Measurements from ENCODE around the gene RASSF8.

RASSF8 gene

GRCh38 chr12:25958428-25959070, at the start of gene RASSF8:
TSS of gene RASSF8 (plus strand) at chr12:25958682. CDS start at chr12:26055344, 96,662 bp downstream.
- peak in 1 of 2 donors; percentile 8 for DNase-seq

- no peak for DNase-seq
These were observed 43.9 kb upstream of the RASSF8 start for GRCh38 chr12:25914551-25914950.

- no peak for DNase-seq
These were observed 33.9 kb upstream of the RASSF8 start for GRCh38 chr12:25924491-25925001.

GRCh38 chr12:25925064-25925463, 33.4 kb upstream of the RASSF8 start:
- DNase-seq, result no peak

- no peak for DNase-seq
These were observed 31.9 kb upstream of the RASSF8 start for GRCh38 chr12:25926536-25926935.

GRCh38 chr12:25929142-25929541, 29.3 kb upstream of the RASSF8 start:
- DNase-seq, result no peak

- DNase-seq, result no peak
These were observed 25.5 kb upstream of the RASSF8 start for GRCh38 chr12:25932971-25933370.

- no peak for DNase-seq
These were observed 24.0 kb upstream of the RASSF8 start for GRCh38 chr12:25934456-25934855.

GRCh38 chr12:25935355-25936144, 22.9 kb upstream of the RASSF8 start:
- no peak for DNase-seq

- DNase-seq, result no peak
These were observed 21.4 kb upstream of the RASSF8 start for GRCh38 chr12:25937096-25937495.

- DNase-seq, result no peak
These were observed 19.9 kb upstream of the RASSF8 start for GRCh38 chr12:25938581-25938980.

GRCh38 chr12:25939606-25940005, 18.9 kb upstream of the RASSF8 start:
- no peak for DNase-seq

- DNase-seq, result no peak
These were observed 17.6 kb upstream of the RASSF8 start for GRCh38 chr12:25940886-25941285.

- no peak for DNase-seq
These were observed 15.8 kb upstream of the RASSF8 start for GRCh38 chr12:25942709-25943108.

- no peak for DNase-seq
These were observed 14.5 kb upstream of the RASSF8 start for GRCh38 chr12:25943940-25944339.

GRCh38 chr12:25949343-25949742, 9.1 kb upstream of the RASSF8 start:
- no peak for DNase-seq

- no peak for DNase-seq
These were observed 8.0 kb upstream of the RASSF8 start for GRCh38 chr12:25950329-25951115.

- no peak for DNase-seq
These were observed 572 bp upstream of the RASSF8 start for GRCh38 chr12:25957793-25958427.

GRCh38 chr12:25959071-25959961, 834 bp downstream of the RASSF8 start:
- DNase-seq, result no peak

- DNase-seq, result no peak
These were observed 1.7 kb downstream of the RASSF8 start for GRCh38 chr12:25960143-25960542.

- no peak for DNase-seq
These were observed 2.5 kb downstream of the RASSF8 start for GRCh38 chr12:25960961-25961360.
